Activated naive CD4-positive, alpha-beta T cell treated with anti-CD3 and anti-CD28 coated beads, Interleukin-2, amount 50 U/mL, for 72 hours (primary cell): ENCODE measurements around the gene SMARCA1. TPM values are rescaled to one million over a fixed set of nuclear protein-coding genes. Genes with fewer than 3 reads are reported as not detected.

ENCODE experiments used
- ATAC-seq, 2 donors: fragments of 150-1000 bp; cut with Tn5 transposase; 2 replicates each; pipeline ENCODE4 v1.10.0; 2021; ENCODE audit warnings: mild to moderate bottlenecking in 2 of 2, moderate library complexity in 2 of 2
- DNase-seq, 2 donors: peaks; one replicate each; pipeline ENCODE4 v3.0.0; 2021 to 2022; ENCODE audit warnings: low spot score in 2 of 2
- H3K27ac Mint-ChIP-seq, 2 donors: one replicate each; pipeline ENCODE4 v1.8.0; 2022; ENCODE audit warnings: mild to moderate bottlenecking in 2 of 2, mixed read lengths in 2 of 2
- H3K36me3 Mint-ChIP-seq, 2 donors: one replicate each; pipeline ENCODE4 v1.8.0; 2022; ENCODE audit warnings: mixed read lengths in 2 of 2
- H3K9me3 Mint-ChIP-seq, 2 donors: one replicate each; pipeline ENCODE4 v1.8.0; 2022; ENCODE audit warnings: mixed read lengths in 2 of 2
- total RNA-seq, 2 donors: library from RNA; stranded (reverse); gene quantifications; one replicate each; pipeline ENCODE4 v1.2.3, GENCODE V29; 2022

The SMARCA1 gene
- total RNA-seq, 2 donors from 2014 or later = 0.20 to 0.56 TPM

- no peak overlapping the region for H3K27ac Mint-ChIP-seq
- H3K36me3 Mint-ChIP-seq = peaks cover 0 to 7% of the 10 kb centered on the region in 2 donors
- DNase-seq (no peak), ATAC-seq (no peak)
- peaks cover 12 to 19% of the 10 kb centered on the region in 2 donors for H3K9me3 Mint-ChIP-seq
Measured at GRCh38 chrX:129423191-129423590, 100.1 kb downstream of the SMARCA1 start.

GRCh38 chrX:129404670-129405008 is 118.7 kb downstream of the SMARCA1 start:
- ATAC-seq = no peak
- DNase-seq = no peak
- no peaks in the 10 kb centered on the region for H3K36me3 Mint-ChIP-seq

GRCh38 chrX:129403974-129404669 is 119.2 kb downstream of the SMARCA1 start:
- H3K36me3 Mint-ChIP-seq = no peaks in the 10 kb centered on the region
- DNase-seq (no peak), ATAC-seq (no peak)
- H3K27ac Mint-ChIP-seq = no peak overlapping the region
- peaks cover 0 to 5% of the 10 kb centered on the region in 2 donors for H3K9me3 Mint-ChIP-seq

More at GRCh38 chrX:129404670-129405008, 118.7 kb downstream of the SMARCA1 start:
- H3K27ac Mint-ChIP-seq = no peak overlapping the region
- H3K9me3 Mint-ChIP-seq = peaks cover 0 to 5% of the 10 kb centered on the region in 2 donors

Other genes with a start within 250 kb of the SMARCA1 start
- gene OCRL, start 16.8 kb upstream of the SMARCA1 start, total RNA-seq = 1 to 10 TPM in 1 of 2 donors, under 1 TPM in 1; 0.96 to 3.1 TPM
- gene APLN, start 131.5 kb upstream of the SMARCA1 start, total RNA-seq = 1 to 10 TPM in 1 of 2 donors, not detected in 1; 2.0 TPM
- under 1 TPM in 1 of 2 donors, not detected in 1; 0.21 TPM for gene XPNPEP2, start 215.5 kb upstream of the SMARCA1 start, total RNA-seq